HEK293T (cell line): ENCODE results near the gene CCN5.

Experiments used
- BHLHE40 ChIP-seq: fragments of 450-650 bp; IDR thresholded peaks from 2 replicates; pipeline ENCODE4 v1.6.1; 2016; ENCODE audit warnings: mild to moderate bottlenecking, moderate library complexity, borderline replicate concordance
- CTBP1 ChIP-seq: fragments of 450-650 bp; IDR thresholded peaks from 2 replicates; pipeline ENCODE4 v1.6.1; 2016; ENCODE audit warnings: borderline replicate concordance
- ELF4 ChIP-seq: fragments of 450-650 bp; IDR thresholded peaks from 2 replicates; pipeline ENCODE4 v1.6.1; 2017; ENCODE audit warnings: antibody characterized with exemption
- FOXA1 ChIP-seq: fragments of 450-650 bp; IDR thresholded peaks from 2 replicates; pipeline ENCODE4 v1.6.1; 2016; ENCODE audit warnings: mild to moderate bottlenecking
- FOXK2 ChIP-seq: fragments of 450-650 bp; IDR thresholded peaks from 2 replicates; pipeline ENCODE4 v1.6.1; 2016; ENCODE audit warnings: mild to moderate bottlenecking
- FOXM1 ChIP-seq: fragments of 450-650 bp; IDR thresholded peaks from 2 replicates; pipeline ENCODE4 v1.6.1; 2017; ENCODE audit warnings: mild to moderate bottlenecking, borderline replicate concordance
- HDGF ChIP-seq: fragments of 450-650 bp; IDR thresholded peaks from 2 replicates; pipeline ENCODE4 v1.6.1; 2017; ENCODE audit warnings: antibody characterized with exemption, borderline replicate concordance
- L3MBTL2 ChIP-seq: fragments of 450-650 bp; conservative IDR thresholded peaks from 2 replicates; pipeline ENCODE4 v1.6.1; 2016; ENCODE audit warnings: mild to moderate bottlenecking
- NFRKB ChIP-seq: fragments of 450-650 bp; IDR thresholded peaks from 2 replicates; pipeline ENCODE4 v1.6.1; 2016; ENCODE audit warnings: mild to moderate bottlenecking, moderate library complexity
- SP1 ChIP-seq: fragments of 450-650 bp; IDR thresholded peaks from 2 replicates; pipeline ENCODE4 v1.6.1; 2017
- SUZ12 ChIP-seq: fragments of 450-650 bp; IDR thresholded peaks from 2 replicates; pipeline ENCODE4 v1.6.1; 2016; ENCODE audit warnings: mild to moderate bottlenecking
- TARDBP ChIP-seq: fragments of 450-650 bp; IDR thresholded peaks from 2 replicates; pipeline ENCODE4 v1.6.1; 2016
- ZNF384 ChIP-seq: fragments of 450-650 bp; IDR thresholded peaks from 2 replicates; pipeline ENCODE4 v1.6.1; 2016

GRCh38 chr20:44681796-44682566 lies 33.2 kb upstream of the CCN5 start:
- TF ChIP-seq NFRKB = no peak
- no peak for TF ChIP-seq SUZ12
- no peak for TF ChIP-seq FOXM1
- TF ChIP-seq ZNF384 = no peak
- no peak for TF ChIP-seq BHLHE40
- no peak for TF ChIP-seq FOXA1
- no peak for TF ChIP-seq CTBP1
- TF ChIP-seq SP1 = no peak
- TF ChIP-seq L3MBTL2 = no peak
- no peak for TF ChIP-seq HDGF
- TF ChIP-seq TARDBP = no peak
- TF ChIP-seq ELF4 = no peak
- TF ChIP-seq FOXK2 = no peak
